Heart left ventricle (tissue), 16 donors: ENCODE data around the gene SFMBT2. TPM values are rescaled to one million over a fixed set of nuclear protein-coding genes. Genes with fewer than 3 reads are reported as not detected.

ENCODE experiments used
- ATAC-seq, 4 donors: fragments of 200-7000 bp; cut with Tn5 transposase; one replicate each; pipeline ENCODE4 v1.9.1; 2020 to 2022; ENCODE audit warnings: moderate library complexity in 4 of 4, mild to moderate bottlenecking in 3 of 4, moderate number of reproducible peaks in 1 of 4
- DNase-seq, 5 donors: peaks; one replicate each; pipeline ENCODE4 v3.0.0-alpha.2; 2020
- H3K27ac ChIP-seq, 12 donors: fragments of 200-600 bp; sonication (generic) in 4 of 12; one replicate each; pipeline versions ENCODE4 v1.5.0 to v1.8.0; 2016 to 2022; ENCODE audit warnings: mild to moderate bottlenecking in 2 of 12
- H3K27me3 ChIP-seq, 9 donors: fragments of 200-600 bp; sonication (generic) in 2 of 9; one replicate each; pipeline versions ENCODE4 v1.5.1 to v1.8.0; 2016 to 2022; ENCODE audit warnings: mild to moderate bottlenecking in 3 of 9
- H3K36me3 ChIP-seq, 9 donors: fragments of 200-600 bp; sonication (generic) in 2 of 9; one replicate each; pipeline versions ENCODE4 v1.5.0 to v1.8.0; 2018 to 2022; ENCODE audit warnings: mild to moderate bottlenecking in 2 of 9
- H3K4me1 ChIP-seq, 12 donors: fragments of 200-600 bp; sonication (generic) in 4 of 12; one replicate each; pipeline versions ENCODE4 v1.5.0 to v1.8.0; 2016 to 2022; ENCODE audit warnings: mild to moderate bottlenecking in 3 of 12
- H3K4me3 ChIP-seq, 12 donors: fragments of 200-600 bp; sonication (generic) in 4 of 12; one replicate each; pipeline versions ENCODE4 v1.5.0 to v1.8.0; 2017 to 2022; ENCODE audit warnings: mild to moderate bottlenecking in 9 of 12, moderate library complexity in 4 of 12
- H3K9me3 ChIP-seq, 12 donors: fragments of 200-600 bp; sonication (generic) in 4 of 12; one replicate each; pipeline versions ENCODE4 v1.5.0 to v1.8.0; 2016 to 2022; ENCODE audit warnings: mild to moderate bottlenecking in 1 of 12
- POLR2A ChIP-seq, 2 donors: fragments of 450-650 bp; IDR thresholded peaks; one replicate each; pipeline ENCODE4 v1.6.1; 2017; ENCODE audit warnings: antibody characterized with exemption in 2 of 2, mild to moderate bottlenecking in 2 of 2, moderate library complexity in 2 of 2
- whole genome bisulfite sequencing, 4 donors: extraction: QIAGEN DNeasy Blood & Tissue Kit in 2 of 4; methylation state at CpG; one replicate each; pipeline versions ENCODE4 v1.1.5 to v1.1.7; 2013 to 2018; 5-methylcytosine and 5-hydroxymethylcytosine counted together
- intact Hi-C, 10 donors: fragments of 100-400 bp; cut with DNase I; formaldehyde crosslinking; loops; one replicate each; pipeline versions ENCODE4 v1.11.1 to v1.14.2; 2022
- polyA plus RNA-seq, 2 donors: library from polyadenylated mRNA; stranded (reverse); fragments of 200-250 nt; gene quantifications; one replicate each; pipeline ENCODE4 v1.2.3, GENCODE V29; 2013
- total RNA-seq, 9 donors: library from RNA; depleted of rRNA in 2 of 9; stranded (reverse); fragments of >200 nt in 2 of 9; fragmentation: NEBNext Ultra II Directional in 3 of 9; extraction: Animal tissue kit (Norgen Biotek cat#: 25700) in 3 of 9; gene quantifications; one replicate each; pipeline versions ENCODE4 v1.1.0 to v1.2.4, GENCODE V29; 2016 to 2023
- TF ChIP-seq, protein P1 (sequence below), 12 donors: fragments of 200-600 bp; sonication (generic) in 4 of 12; IDR thresholded peaks; one replicate each; pipeline versions ENCODE4 v1.5.0 to v1.8.0; 2018 to 2022; ENCODE audit warnings: antibody characterized with exemption in 12 of 12, mild to moderate bottlenecking in 5 of 12
- donor health status: ischemic (EF 13 %, LVEDD 7.1; RV severe dilation, severe dysfunction).
- donor health status: healthy with polysubstance abuse.
- donor health status: DM: no; HTN: yes; CAD: no.
- donor health status: DM: no; HTN: no; CAD: no.
- donor health status: ischemic (EF 25% LVEDD 6.9; RV normal size, moderate dysfunction).
- donor health status: ischemic (EF 25% LVEDD 5.7; RV mildly dilated, moderate dysfunction).
- donor health status: healthy.
- donor health status: DM: yes; HTN: yes; CAD: no.
- donor health status: ischemic (EF 35%, LVEDD 5.7; RV mildly dilated, moderate dysfunction).
- donor health status: nonischemic (EF 11% LVEDD 7.7; RV severe dilation, severe dysfunction).
- donor health status: DM: yes; HTN: yes; CAD: no.
- donor health status: PGD.
- donor health status: ischemic (EF 29% LVEDD 5.4; RV normal size, mild dysfunction).
- donor health status: nonischemic (EF 23%, LVEDD 6.1; RV moderate dilation, normal function).

The SFMBT2 gene
- total and polyA plus RNA-seq, 11 donors, result 2.6 to 25.8 (median 9.6) TPM

- ATAC-seq (no peak), DNase-seq (no peak)
- Histone ChIP-seq H3K27ac (no peak overlapping the region), H3K27me3 (no peaks in the 10 kb centered on the region), H3K4me3 (no peak overlapping the region), H3K36me3 (no peaks in the 10 kb centered on the region), H3K4me1 (peaks cover 0 to 87% (median 60%) of the 10 kb centered on the region in 12 donors), H3K9me3 (no peaks in the 10 kb centered on the region)
- TF ChIP-seq, protein P1, sequence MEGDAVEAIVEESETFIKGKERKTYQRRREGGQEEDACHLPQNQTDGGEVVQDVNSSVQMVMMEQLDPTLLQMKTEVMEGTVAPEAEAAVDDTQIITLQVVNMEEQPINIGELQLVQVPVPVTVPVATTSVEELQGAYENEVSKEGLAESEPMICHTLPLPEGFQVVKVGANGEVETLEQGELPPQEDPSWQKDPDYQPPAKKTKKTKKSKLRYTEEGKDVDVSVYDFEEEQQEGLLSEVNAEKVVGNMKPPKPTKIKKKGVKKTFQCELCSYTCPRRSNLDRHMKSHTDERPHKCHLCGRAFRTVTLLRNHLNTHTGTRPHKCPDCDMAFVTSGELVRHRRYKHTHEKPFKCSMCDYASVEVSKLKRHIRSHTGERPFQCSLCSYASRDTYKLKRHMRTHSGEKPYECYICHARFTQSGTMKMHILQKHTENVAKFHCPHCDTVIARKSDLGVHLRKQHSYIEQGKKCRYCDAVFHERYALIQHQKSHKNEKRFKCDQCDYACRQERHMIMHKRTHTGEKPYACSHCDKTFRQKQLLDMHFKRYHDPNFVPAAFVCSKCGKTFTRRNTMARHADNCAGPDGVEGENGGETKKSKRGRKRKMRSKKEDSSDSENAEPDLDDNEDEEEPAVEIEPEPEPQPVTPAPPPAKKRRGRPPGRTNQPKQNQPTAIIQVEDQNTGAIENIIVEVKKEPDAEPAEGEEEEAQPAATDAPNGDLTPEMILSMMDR (IDR thresholded peaks at IDR 0.05), result no peak
- TF ChIP-seq POLR2A (IDR thresholded peaks at IDR 0.05), result no peak
- intact Hi-C loops, result loop anchor here in 2 of 10 donors (5.0 to 10.0 kb wide), 2 partner anchors 56 to 69 kb away; no protein-coding TSS in a partner anchor
- WGBS, 4 donors, result 68 to 84% (median 76%) methylated on average over 1 of the region's 1 CpG
Observed at GRCh38 chr10:7403620-7404019, 7.2 kb downstream of the SFMBT2 start.

DNA sequence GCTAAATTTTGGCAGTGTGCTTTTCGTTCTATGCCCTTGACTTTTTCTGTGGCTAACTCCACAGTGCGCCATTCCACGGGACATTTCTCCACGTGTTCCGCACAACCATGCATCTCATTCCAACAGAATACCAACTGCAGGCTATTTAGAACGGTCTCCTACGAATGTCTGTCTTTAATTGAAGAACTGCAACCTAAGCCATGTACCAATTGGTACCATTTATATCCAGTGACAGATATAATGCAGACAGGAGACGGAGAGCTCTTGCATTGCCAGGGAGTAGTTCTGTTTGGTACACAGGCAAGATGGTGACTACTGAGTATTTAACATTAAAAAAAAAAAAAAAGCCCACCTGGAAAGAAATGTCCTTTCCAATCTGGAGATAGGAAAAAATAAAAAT, 9.1 kb downstream of the SFMBT2 start:
- TF ChIP-seq, protein P1 (IDR thresholded peaks at IDR 0.05), result no peak
- TF ChIP-seq POLR2A (IDR thresholded peaks at IDR 0.05), result no peak
- Histone ChIP-seq H3K4me1 (peaks cover 0 to 84% (median 60%) of the 10 kb centered on the region in 12 donors), H3K9me3 (no peaks in the 10 kb centered on the region), H3K4me3 (no peak overlapping the region), H3K36me3 (no peaks in the 10 kb centered on the region), H3K27ac (peak overlapping the region in 4 of 12 donors; percentile 10 to 86 (median 50)), H3K27me3 (no peaks in the 10 kb centered on the region)
- ATAC-seq (peak in 1 of 4 donors; percentile 8), DNase-seq (no peak)
- intact Hi-C loops, result loop anchor here in 2 of 10 donors (5.0 to 10.0 kb wide), 2 partner anchors 54 to 67 kb away; no protein-coding TSS in a partner anchor
- 74 to 78% (median 76%) methylated on average over 8 of the region's 8 CpGs for WGBS, 4 donors

GRCh38 chr10:7401156-7401555, 9.7 kb downstream of the SFMBT2 start:
- DNase-seq (no peak), ATAC-seq (no peak)
- H3K4me1 ChIP-seq, result peaks cover 0 to 78% (median 54%) of the 10 kb centered on the region in 12 donors
- no peak for TF ChIP-seq POLR2A (IDR thresholded peaks at IDR 0.05)
- TF ChIP-seq, protein P1 (IDR thresholded peaks at IDR 0.05), result no peak
- H3K36me3 ChIP-seq, result no peaks in the 10 kb centered on the region
- H3K9me3 ChIP-seq, result no peaks in the 10 kb centered on the region
- H3K27ac ChIP-seq, result peak overlapping the region in 6 of 12 donors; percentile 56 to 86 (median 68)
- intact Hi-C loops, result loop anchor here in 2 of 10 donors (5.0 to 10.0 kb wide), 2 partner anchors 54 to 66 kb away; no protein-coding TSS in a partner anchor
- WGBS, 4 donors, result 73 to 83% (median 78%) methylated on average over 6 of the region's 6 CpGs
- no peak overlapping the region for H3K4me3 ChIP-seq
- no peaks in the 10 kb centered on the region for H3K27me3 ChIP-seq

- no peaks in the 10 kb centered on the region for H3K27me3 ChIP-seq
- peak overlapping the region in 11 of 12 donors; percentile 38 to 86 (median 67) for H3K27ac ChIP-seq
- intact Hi-C loops, result loop anchor here in 2 of 10 donors (5.0 to 10.0 kb wide), 2 partner anchors 53 to 65 kb away; no protein-coding TSS in a partner anchor
- peaks cover 0 to 68% (median 45%) of the 10 kb centered on the region in 12 donors for H3K4me1 ChIP-seq
- TF ChIP-seq, protein P1 (IDR thresholded peaks at IDR 0.05), result no peak
- ATAC-seq (peak; percentile 48 to 71 (median 56)), DNase-seq (peak in 3 of 5 donors; percentile 63 to 75 (median 70))
- 32 to 41% (median 33%) methylated on average over 10 of the region's 10 CpGs for WGBS, 4 donors
- H3K9me3 ChIP-seq, result no peaks in the 10 kb centered on the region
- H3K4me3 ChIP-seq, result no peak overlapping the region
- no peaks in the 10 kb centered on the region for H3K36me3 ChIP-seq
Observed at GRCh38 chr10:7400068-7400715, 10.6 kb downstream of the SFMBT2 start.
